Rectal smooth muscle tissue (tissue), 1 donor: ENCODE measurements around the gene HAP1.
A peak's percentile ranks its signal among the peaks of the same experiment; 100 is the strongest.
"Not testable (repeated sequence)": the region's sequence is repeated elsewhere in the genome, so short reads cannot be mapped to it uniquely, and the experiment has no call there.

Source experiments
- H3K27ac ChIP-seq: one replicate; pipeline ENCODE4 v1.7.0; 2013; ENCODE audit warnings: low read depth, low read length, inconsistent platforms
- H3K27me3 ChIP-seq: one replicate; pipeline ENCODE4 v1.7.0; 2013; ENCODE audit warnings: low read length; ENCODE audit not compliant: control insufficient read depth, insufficient read depth
- H3K36me3 ChIP-seq: one replicate; pipeline ENCODE4 v1.7.0; 2013; ENCODE audit warnings: low read length; ENCODE audit not compliant: control insufficient read depth, insufficient read depth
- H3K4me1 ChIP-seq: one replicate; pipeline ENCODE4 v1.7.0; 2013; ENCODE audit warnings: low read length; ENCODE audit not compliant: control insufficient read depth, insufficient read depth
- H3K4me3 ChIP-seq: one replicate; pipeline ENCODE4 v1.7.0; 2013; ENCODE audit warnings: low read length
- H3K9ac ChIP-seq: one replicate; pipeline ENCODE4 v1.7.0; 2013; ENCODE audit warnings: low read length

HAP1 gene

DNA sequence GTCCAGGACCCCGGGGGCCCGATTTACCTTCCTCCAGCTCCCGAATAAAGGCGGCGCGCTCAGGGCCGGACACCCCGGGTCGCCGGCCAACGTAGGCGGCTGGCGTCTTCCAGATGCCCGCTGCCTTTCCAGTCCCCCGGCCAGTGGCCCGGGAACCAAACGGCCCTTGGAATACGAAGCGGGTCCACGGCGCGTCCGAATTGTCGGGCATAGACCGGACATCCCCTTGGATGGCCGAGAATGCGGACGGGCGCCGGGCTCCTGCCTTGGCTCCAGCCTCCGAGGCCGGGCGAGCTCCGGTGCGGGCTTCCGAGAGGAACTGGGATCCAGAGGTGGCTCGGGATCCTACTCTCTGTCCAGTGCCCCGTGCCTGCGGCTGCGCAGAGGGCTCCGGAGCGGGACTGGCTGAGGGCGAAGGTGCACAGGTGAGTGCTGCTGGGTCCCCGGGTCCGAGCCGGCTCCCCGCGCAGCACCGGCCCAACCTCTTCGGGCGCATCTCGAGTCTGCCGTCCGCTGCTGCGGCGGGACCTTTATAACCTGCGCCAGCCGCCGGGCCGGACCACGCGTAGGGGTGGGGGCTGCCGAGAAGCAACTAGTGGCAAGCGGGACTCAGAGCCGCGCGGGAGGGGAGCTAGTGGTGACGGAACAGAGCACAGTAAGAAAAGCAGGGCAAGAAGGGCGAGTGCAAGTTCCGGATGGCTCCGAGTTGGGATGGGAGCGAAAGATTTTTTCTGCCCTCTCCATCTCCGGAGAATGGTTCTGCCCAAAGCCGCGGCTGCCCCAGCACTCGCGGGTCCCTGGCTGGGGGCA, at the start of gene HAP1:
HAP1 (minus strand) TSS at position 505 of the 810 bp plus-strand sequence; CDS start at position 496, 9 bp downstream.
- no peak within 1 kb of the TSS for H3K27ac ChIP-seq
- H3K4me1 ChIP-seq = no peaks in the 10 kb centered on the region
- H3K4me3 ChIP-seq = peak within 1 kb of the TSS; percentile 55
- peaks cover 20% of the 10 kb centered on the region for H3K27me3 ChIP-seq
- no peak within 1 kb of the TSS for H3K9ac ChIP-seq
- H3K36me3 ChIP-seq = no peaks in the 10 kb centered on the region

DNA sequence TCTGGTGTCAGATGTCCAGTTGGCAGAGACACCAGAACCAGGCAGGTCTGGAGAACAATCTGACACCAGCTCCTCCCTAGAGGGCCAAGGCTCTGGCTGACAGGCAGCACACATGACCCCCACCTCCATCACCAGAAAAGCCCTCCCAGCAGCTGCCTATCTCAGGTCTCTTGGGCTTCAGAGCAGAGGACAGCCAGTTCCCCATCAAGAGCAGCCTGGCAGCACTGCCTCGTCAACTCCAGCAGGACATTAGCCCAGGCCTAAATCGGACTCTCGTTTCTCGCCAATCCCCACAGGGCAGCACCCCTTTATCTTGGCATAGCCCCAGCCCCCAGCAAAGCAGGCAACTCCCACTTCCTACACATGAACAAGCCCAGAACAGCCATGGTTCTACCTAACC, 47.7 kb upstream of the HAP1 start:
- Histone ChIP-seq H3K27me3 (peaks cover 2% of the 10 kb centered on the region), H3K4me3 (no peak overlapping the region), H3K27ac (no peak overlapping the region), H3K9ac (no peak overlapping the region), H3K36me3 (no peaks in the 10 kb centered on the region), H3K4me1 (no peaks in the 10 kb centered on the region)

- H3K27me3 ChIP-seq = peaks cover 2% of the 10 kb centered on the region
- H3K9ac ChIP-seq = no peak overlapping the region
- no peak overlapping the region for H3K27ac ChIP-seq
- no peaks in the 10 kb centered on the region for H3K4me1 ChIP-seq
- no peak overlapping the region for H3K4me3 ChIP-seq
- H3K36me3 ChIP-seq = no peaks in the 10 kb centered on the region
Observed at GRCh38 chr17:41781404-41782110, 47.1 kb upstream of the HAP1 start.

GRCh38 chr17:41779954-41780353, 45.5 kb upstream of the HAP1 start:
- Histone ChIP-seq H3K4me1 (no peaks in the 10 kb centered on the region), H3K27ac (no peak overlapping the region), H3K4me3 (no peak overlapping the region), H3K36me3 (no peaks in the 10 kb centered on the region), H3K27me3 (no peaks in the 10 kb centered on the region), H3K9ac (no peak overlapping the region)

- Histone ChIP-seq H3K4me3 (no peak overlapping the region), H3K4me1 (no peaks in the 10 kb centered on the region), H3K27ac (peak overlapping the region; percentile 42), H3K9ac (no peak overlapping the region), H3K36me3 (no peaks in the 10 kb centered on the region), H3K27me3 (no peaks in the 10 kb centered on the region)
Observed at GRCh38 chr17:41777574-41778188, 43.2 kb upstream of the HAP1 start.

GRCh38 chr17:41777157-41777573, 42.7 kb upstream of the HAP1 start:
- Histone ChIP-seq H3K4me1 (no peaks in the 10 kb centered on the region), H3K4me3 (no peak overlapping the region), H3K36me3 (no peaks in the 10 kb centered on the region), H3K27ac (no peak overlapping the region), H3K9ac (no peak overlapping the region), H3K27me3 (no peaks in the 10 kb centered on the region)

GRCh38 chr17:41776262-41776900, 41.9 kb upstream of the HAP1 start:
- H3K36me3 ChIP-seq, H3K4me1 ChIP-seq, H3K9ac ChIP-seq, H3K27me3 ChIP-seq, H3K4me3 ChIP-seq, H3K27ac ChIP-seq: not testable (repeated sequence)

DNA sequence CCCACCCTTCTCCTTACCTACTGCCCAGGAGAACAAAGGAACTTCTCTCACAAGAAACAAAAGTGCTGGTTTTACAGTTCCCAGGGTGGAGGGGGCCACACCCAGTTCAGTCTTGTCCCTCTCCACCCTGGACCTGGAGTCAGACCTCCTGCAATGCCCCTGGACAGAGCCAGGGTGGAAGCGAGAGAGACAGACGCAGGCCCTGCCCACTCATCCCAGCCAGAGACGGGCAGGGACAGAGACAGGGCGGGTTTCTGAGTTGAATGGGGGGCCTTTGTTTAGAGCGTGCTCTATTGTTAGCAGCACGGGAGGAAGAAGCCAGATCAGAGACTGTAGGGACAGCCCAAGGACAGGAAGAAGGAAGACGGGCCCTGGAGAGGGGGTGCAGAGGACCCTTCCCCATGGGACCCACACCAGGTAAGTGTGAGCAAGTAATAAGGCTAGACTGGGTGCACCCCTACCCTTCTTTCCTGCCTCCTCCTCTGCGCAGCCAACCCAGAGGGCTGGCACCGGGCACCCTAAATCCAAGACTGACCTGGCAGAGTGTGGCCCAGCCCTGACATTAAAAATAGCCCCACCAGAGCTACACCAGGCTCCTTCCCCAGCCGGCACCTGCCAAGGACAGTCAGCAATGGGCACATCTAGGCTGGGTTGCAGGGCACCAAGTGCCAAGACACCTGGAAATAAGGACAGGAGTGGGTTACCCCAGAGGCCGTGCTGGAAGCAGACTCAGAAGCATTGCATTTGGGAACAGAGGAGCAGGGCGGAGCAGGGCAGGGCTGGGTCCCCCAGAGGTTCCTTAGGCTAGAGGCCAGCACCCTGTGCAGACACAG, 41.2 kb upstream of the HAP1 start:
- no peaks in the 10 kb centered on the region for H3K27me3 ChIP-seq
- H3K27ac ChIP-seq = peak overlapping the region; percentile 8
- no peak overlapping the region for H3K9ac ChIP-seq
- no peak overlapping the region for H3K4me3 ChIP-seq
- peaks cover 4% of the 10 kb centered on the region for H3K36me3 ChIP-seq
- no peaks in the 10 kb centered on the region for H3K4me1 ChIP-seq

DNA sequence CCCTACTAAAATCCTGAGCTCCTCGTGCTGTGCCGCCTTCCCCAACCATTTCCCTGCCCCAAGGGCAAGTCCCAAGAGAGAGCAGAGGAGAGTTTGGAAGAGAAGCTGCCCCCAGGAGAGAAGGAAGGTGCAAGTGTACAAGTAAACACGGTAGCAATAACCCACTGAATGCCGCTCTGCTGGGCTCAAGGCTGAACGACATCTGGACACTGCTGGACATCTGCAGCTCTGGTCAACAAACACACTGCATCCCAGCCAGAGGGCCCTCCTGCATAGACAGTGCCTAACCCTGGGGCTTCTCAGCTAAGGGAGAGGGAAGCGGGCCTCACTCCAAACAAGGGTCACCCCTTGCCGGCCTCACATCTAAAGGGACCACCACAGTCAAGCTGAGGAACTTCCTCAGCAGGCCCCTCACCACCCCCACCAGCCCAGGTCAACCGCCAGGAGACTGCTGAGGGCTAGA, 39.3 kb upstream of the HAP1 start:
- H3K4me3 ChIP-seq = no peak overlapping the region
- H3K4me1 ChIP-seq = no peaks in the 10 kb centered on the region
- H3K36me3 ChIP-seq = peaks cover 16% of the 10 kb centered on the region
- H3K27ac ChIP-seq = peak overlapping the region; percentile 37
- no peak overlapping the region for H3K9ac ChIP-seq
- H3K27me3 ChIP-seq = no peaks in the 10 kb centered on the region

DNA sequence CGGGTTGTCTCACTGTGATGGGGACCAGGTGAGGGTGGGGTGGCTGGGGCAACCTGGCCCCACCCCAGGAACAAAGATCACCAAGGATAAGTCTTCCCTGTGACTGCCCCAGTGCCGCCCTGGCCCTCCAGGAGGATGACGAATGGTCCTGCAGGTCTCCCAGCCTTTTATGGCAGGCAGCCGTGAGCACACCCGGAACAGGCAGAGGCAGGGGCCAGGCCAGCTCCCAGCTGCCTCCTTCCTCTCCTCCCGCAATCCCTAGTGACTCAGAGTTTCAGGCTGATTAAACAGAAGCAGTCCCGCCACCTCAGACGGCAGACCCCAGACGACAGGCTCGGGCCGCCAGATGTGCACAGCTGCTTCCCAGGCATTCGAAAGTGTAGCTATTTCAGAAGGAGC, 38.7 kb upstream of the HAP1 start:
- peaks cover 19% of the 10 kb centered on the region for H3K36me3 ChIP-seq
- no peak overlapping the region for H3K9ac ChIP-seq
- no peaks in the 10 kb centered on the region for H3K27me3 ChIP-seq
- H3K4me1 ChIP-seq = no peaks in the 10 kb centered on the region
- no peak overlapping the region for H3K4me3 ChIP-seq
- peak overlapping the region; percentile 17 for H3K27ac ChIP-seq

DNA sequence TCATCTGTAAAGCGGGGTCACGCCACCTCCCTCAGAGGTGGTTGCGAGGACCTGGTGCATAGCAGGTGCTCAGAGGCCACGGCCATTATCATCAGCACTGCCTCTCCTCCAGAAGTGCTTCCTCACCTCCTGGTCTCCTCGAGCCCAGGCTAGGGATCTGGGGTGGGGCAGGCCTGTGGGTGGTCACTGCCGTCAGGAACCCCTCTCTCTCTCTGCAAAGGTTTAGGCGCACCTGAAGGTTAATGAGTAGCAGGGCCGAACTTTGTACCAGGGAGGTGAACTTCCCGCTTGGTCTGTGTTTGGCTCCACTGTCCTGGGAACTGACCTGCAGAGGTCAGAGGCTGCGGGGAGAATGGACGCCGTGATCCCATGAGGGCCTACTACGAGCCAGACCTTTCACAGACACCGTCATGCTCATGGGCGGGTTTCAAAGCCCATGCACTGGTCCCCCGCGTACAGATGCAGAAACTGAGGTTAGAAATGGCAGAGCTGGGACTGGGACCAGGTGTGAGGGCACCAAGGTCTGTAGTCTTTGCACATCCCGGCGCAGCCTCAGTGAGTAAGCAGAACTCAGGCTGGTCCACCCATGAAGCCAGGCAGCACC, 38.2 kb upstream of the HAP1 start:
- Histone ChIP-seq H3K27ac (peak overlapping the region; percentile 17), H3K9ac (no peak overlapping the region), H3K4me1 (no peaks in the 10 kb centered on the region), H3K36me3 (peaks cover 20% of the 10 kb centered on the region), H3K27me3 (no peaks in the 10 kb centered on the region), H3K4me3 (no peak overlapping the region)
